HUES6 (cell line): ENCODE results near the gene ZCCHC8.
"Not testable (repeated sequence)": the region's sequence is repeated elsewhere in the genome, so short reads cannot be mapped to it uniquely, and the experiment has no call there.

Experiments used
- H3K27ac ChIP-seq: 2 replicates; pipeline ENCODE4 v1.7.0; 2013; ENCODE audit warnings: low read depth, mild to moderate bottlenecking, low read length, inconsistent platforms
- H3K27me3 ChIP-seq: 2 replicates; pipeline ENCODE4 v1.6.1; 2013; ENCODE audit warnings: low read length; ENCODE audit not compliant: control insufficient read depth, insufficient read depth
- H3K36me3 ChIP-seq: 2 replicates; pipeline ENCODE4 v1.6.1; 2013; ENCODE audit warnings: low read length; ENCODE audit not compliant: control insufficient read depth, insufficient read depth
- H3K4me1 ChIP-seq: 2 replicates; pipeline ENCODE4 v1.6.1; 2013; ENCODE audit warnings: low read length; ENCODE audit not compliant: control insufficient read depth, insufficient read depth
- H3K4me3 ChIP-seq: 2 replicates; pipeline ENCODE4 v1.5.1; 2013; ENCODE audit warnings: low read depth, low read length
- H3K9ac ChIP-seq: one replicate; pipeline ENCODE4 v1.6.1; 2013; ENCODE audit warnings: mild to moderate bottlenecking, low read length
- H3K9me3 ChIP-seq: 2 replicates; pipeline ENCODE4 v1.6.1; 2013; ENCODE audit warnings: low read depth, low read length; ENCODE audit not compliant: control insufficient read depth, insufficient read depth

ZCCHC8 gene

DNA sequence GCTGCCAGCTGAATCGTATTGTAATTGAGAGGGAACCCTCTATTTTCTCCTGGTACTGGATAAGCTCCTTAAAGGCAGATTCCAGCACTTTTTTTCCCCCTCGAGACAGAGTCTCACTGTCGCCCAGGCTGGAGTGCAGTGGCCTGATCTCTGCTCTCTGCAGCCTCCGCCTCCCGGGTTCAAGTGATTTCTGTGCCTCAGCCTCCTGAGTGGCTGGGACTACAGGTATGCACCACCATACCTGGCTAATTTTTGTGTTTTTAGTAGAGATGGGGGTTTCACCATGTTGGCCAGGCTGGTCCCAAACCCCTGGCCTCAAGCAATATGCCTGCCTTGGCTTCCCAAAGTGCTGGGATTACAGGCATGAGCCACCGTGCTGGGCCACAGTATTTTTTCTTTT, 30.9 kb downstream of the ZCCHC8 start:
- not testable (repeated sequence) for H3K27me3 ChIP-seq, H3K4me3 ChIP-seq, H3K9me3 ChIP-seq, H3K27ac ChIP-seq, H3K9ac ChIP-seq, H3K4me1 ChIP-seq
- peaks cover 32% of the 10 kb centered on the region for H3K36me3 ChIP-seq

DNA sequence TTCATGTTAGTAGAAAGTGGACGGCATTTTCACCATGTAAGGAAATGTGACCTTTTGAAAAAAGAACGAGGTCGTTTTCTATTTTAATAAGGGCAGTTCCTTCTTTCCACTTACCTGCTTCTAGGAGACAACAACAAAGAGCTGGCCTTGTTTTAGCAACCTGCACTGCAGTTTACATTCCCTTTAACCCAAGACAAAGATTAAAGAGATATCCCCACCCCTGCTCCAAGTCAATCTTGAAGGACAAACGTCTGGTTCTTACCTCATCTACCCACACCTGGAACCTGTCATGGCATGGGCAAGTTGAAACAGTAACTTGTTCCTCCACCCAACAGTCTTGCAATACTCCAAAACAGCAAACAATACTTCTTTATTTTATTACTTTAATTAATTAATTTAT, 32.7 kb downstream of the ZCCHC8 start:
- peaks cover 14% of the 10 kb centered on the region for H3K36me3 ChIP-seq
- H3K9me3 ChIP-seq, result no peaks in the 10 kb centered on the region
- no peak overlapping the region for H3K27ac ChIP-seq
- H3K4me1 ChIP-seq, result no peaks in the 10 kb centered on the region
- no peak overlapping the region for H3K4me3 ChIP-seq
- no peak overlapping the region for H3K9ac ChIP-seq
- no peaks in the 10 kb centered on the region for H3K27me3 ChIP-seq

DNA sequence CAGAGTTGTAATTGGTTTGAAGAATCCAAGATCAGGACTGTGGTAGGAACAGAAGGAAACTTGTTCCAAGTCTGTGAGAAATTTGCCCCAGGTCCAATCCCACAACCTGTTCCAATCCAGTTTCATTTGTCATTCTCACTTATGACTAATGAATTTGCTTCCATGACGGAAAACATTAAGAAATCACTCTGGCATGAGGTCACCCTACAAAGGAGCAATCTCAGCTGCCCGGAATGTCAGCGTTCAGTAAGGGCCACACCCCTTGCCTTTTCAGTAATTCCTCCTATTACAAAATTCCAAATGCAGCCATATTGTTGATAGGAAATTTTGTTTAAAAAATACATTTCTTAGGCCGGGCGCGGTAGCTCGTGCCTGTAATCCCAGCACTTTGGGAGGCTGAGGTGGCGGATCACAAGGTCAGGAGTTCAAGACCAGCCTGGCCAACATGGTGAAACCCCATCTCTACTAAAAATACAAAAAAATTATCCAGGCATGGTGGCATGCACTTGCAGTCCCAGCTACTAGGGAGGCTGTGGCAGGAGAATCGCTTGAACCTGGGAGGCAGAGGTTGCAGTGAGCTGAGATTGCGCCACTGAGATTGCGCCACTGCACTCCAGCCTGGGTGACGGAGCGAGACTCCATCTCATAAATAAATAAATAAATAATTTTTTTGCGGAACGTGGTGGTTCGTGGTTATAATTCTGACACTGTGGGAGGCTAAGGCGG, 36.3 kb downstream of the ZCCHC8 start:
- H3K9ac ChIP-seq, H3K4me1 ChIP-seq: not testable (repeated sequence)

DNA sequence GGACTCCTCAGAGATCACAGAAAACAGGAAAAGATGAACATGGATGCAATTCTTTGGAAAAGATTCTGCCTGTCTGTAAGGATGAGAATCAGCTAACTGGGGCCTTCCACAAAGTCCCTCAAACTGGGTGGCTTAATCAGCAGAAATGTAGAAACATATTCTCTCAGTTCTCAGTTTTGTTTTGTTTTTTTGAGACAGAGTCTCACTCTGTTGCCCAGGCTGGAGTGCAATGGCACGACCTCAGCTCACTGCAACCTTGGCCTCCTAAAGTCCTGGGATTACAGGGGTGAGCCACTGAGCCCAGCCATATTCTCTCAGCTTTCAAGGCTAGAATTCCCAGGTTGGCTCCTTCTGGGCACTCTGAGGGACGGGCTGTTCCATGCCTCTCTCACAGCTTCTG, 40.1 kb downstream of the ZCCHC8 start:
- Histone ChIP-seq H3K27ac (no peak overlapping the region), H3K9ac (no peak overlapping the region), H3K4me1 (no peaks in the 10 kb centered on the region), H3K9me3 (no peaks in the 10 kb centered on the region), H3K36me3 (no peaks in the 10 kb centered on the region), H3K27me3 (no peaks in the 10 kb centered on the region), H3K4me3 (no peak overlapping the region)

More for the DNA sequence above, 36.3 kb downstream of the ZCCHC8 start:
- not testable (repeated sequence) for H3K36me3 ChIP-seq, H3K27ac ChIP-seq, H3K4me3 ChIP-seq, H3K9me3 ChIP-seq, H3K27me3 ChIP-seq

DNA sequence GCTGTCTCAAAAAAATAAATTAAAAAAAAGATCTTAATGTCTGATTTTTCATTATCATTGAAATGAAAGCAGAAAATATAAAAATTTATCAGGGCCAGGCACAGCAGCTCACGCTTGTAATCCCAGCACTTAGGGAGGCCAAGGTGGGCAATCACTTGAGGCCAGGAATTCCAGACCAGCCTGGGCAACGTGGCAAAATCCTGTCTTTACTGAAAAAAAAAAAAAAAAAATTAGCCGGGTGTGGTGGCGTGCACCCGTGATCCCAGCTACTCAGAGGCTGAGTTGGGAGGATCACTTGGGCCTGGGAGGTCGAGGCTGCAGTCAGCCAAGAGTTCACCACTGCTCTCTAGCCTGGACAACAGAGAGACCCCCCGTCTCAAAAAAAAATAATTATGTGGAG, 40.7 kb downstream of the ZCCHC8 start:
- no peak overlapping the region for H3K27ac ChIP-seq
- no peaks in the 10 kb centered on the region for H3K27me3 ChIP-seq

DNA sequence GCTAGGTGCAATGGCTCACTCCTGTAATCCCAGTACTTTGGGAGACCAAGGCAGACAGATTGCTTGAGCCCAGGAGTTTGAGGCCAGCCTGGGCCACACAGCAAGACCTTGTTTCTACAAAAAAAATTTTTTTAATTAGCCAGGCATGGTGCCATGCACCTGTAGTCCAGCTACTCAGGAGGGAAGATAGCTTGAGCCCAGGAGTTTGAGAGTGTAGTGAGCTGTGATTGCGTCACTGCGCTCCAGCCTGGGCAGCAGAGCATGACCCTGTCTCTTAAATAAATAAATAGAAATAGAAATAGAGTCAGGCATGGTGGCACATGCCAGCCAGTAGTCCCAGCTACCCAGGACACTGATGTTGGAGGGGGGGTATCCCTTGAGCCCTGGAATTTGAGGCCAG, 41.5 kb downstream of the ZCCHC8 start:
- Histone ChIP-seq H3K4me3 (no peak overlapping the region), H3K4me1 (no peaks in the 10 kb centered on the region), H3K27me3 (no peaks in the 10 kb centered on the region), H3K9me3 (no peaks in the 10 kb centered on the region), H3K36me3 (no peaks in the 10 kb centered on the region), H3K9ac (no peak overlapping the region), H3K27ac (no peak overlapping the region)

More for the DNA sequence above, 40.7 kb downstream of the ZCCHC8 start:
- no peaks in the 10 kb centered on the region for H3K36me3 ChIP-seq
- no peaks in the 10 kb centered on the region for H3K9me3 ChIP-seq
- H3K9ac ChIP-seq, result no peak overlapping the region
- H3K4me3 ChIP-seq, result no peak overlapping the region
- H3K4me1 ChIP-seq, result no peaks in the 10 kb centered on the region

DNA sequence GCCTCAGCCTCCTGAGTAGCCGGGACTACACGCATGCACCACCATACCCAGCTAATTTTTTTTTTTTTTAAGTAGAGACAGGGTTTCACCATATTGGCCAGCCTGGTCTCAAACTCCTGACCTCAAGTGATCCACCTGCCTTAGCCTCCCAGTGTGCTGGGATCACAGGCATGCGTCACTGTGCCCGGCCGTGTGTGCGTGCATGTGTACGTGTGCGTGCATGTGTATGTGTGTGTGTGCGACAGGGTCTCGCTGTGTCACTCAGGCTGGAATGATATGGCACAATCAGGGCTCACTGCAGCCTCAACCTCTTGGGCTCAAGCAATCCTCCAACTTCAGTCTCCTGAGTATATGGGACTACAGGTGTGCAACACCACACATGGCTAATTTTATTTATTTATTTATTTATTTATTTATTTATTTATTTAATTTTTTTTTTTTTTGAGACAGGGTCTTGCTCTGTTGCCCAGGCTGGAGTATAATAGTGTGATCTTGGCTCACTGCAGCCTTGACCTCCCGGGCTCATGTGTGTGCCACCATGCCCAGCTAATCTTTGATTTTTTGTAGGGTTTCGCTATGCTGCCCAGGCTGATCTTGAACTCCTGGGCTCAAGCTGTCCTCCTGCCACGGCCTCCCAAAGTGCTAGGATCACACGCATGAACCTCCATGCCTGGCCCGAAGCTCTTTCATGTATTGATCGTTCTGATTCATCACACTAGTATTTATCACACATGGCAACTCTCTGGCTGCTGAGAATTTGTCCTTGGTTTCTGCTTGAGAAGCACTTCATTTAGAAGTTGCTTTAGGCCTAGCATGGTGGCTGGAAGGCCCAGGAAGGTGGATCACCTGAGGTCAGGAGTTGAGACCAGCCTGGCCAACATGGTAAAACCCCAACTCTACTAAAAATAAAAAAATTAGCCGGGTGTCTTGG, 42.4 kb downstream of the ZCCHC8 start:
- Histone ChIP-seq H3K36me3 (no peaks in the 10 kb centered on the region), H3K4me1 (no peaks in the 10 kb centered on the region), H3K27ac (no peak overlapping the region), H3K9ac (no peak overlapping the region), H3K9me3 (no peaks in the 10 kb centered on the region), H3K4me3 (no peak overlapping the region), H3K27me3 (no peaks in the 10 kb centered on the region)

DNA sequence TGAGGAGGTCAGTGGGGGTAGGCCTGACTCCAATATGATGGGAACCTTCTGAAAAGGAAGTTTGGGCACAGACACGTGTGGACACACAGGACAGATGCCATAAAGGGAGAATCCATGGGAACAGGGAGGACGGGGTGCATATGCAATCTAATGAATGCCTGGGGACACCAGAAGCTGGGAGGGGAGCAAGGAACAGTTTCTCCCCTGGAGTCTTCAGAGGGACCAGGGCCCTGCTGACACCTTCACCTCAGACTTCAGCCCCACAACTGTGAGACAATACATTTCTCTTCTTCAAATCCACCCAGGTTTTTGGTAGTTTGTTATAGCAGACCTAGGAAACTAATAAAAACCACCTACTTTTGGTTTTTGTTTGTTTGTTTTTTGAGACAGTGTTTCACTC, 43.1 kb downstream of the ZCCHC8 start:
- Histone ChIP-seq H3K9ac (no peak overlapping the region), H3K27me3 (no peaks in the 10 kb centered on the region), H3K27ac (no peak overlapping the region), H3K4me1 (peaks cover 3% of the 10 kb centered on the region; the same call in 1 of the 2 replicates), H3K9me3 (no peaks in the 10 kb centered on the region), H3K36me3 (no peaks in the 10 kb centered on the region), H3K4me3 (no peak overlapping the region)

DNA sequence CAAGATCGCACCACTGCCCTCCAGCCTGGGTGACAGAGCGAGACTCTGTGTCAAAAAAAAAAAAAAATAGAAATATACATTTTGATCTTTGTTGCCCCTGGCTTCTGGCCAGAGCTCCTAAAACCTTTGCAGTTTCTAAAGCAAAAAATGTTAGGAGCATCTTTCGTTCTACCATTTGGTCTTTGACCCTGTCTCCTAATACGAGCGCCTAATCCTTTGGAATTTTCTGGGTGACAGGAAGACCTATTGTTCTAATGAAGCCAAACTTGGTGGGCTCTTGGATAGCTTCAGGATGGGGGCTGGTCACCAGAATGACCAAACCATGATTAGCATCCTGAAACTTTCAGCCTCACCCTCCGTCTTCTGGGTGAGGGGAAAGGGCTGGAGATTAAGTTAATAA, 46.0 kb downstream of the ZCCHC8 start:
- Histone ChIP-seq H3K4me3 (no peak overlapping the region), H3K27ac (no peak overlapping the region), H3K4me1 (peaks cover 3% of the 10 kb centered on the region; the same call in 1 of the 2 replicates)

DNA sequence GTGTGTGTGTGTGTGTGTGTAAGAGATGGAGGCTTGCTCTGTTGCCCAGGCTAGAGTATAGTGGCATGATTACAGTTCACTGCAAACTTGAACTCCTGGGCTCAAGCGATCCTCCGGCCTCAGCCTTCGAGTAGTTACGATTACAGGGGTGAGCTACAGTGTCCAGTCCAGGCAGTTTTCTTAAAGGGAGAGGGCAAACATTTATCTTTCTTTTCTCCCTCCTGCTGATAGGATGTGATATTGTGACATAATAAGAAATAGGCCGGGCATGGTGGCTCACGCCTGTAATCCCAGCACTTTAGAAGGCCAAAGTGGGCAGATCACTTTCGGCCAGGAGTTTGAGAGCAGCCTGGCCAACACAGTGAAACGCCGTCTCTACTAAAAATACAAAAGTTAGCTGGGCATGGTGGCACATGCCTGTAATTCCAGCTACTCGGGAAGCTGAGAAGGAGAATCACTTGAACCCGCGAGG, 46.4 kb downstream of the ZCCHC8 start:
- peaks cover 3% of the 10 kb centered on the region; the same call in 1 of the 2 replicates for H3K4me1 ChIP-seq
- no peaks in the 10 kb centered on the region for H3K27me3 ChIP-seq
- H3K9me3 ChIP-seq, result no peaks in the 10 kb centered on the region
- no peaks in the 10 kb centered on the region for H3K36me3 ChIP-seq
- no peak overlapping the region for H3K27ac ChIP-seq
- no peak overlapping the region for H3K4me3 ChIP-seq
- H3K9ac ChIP-seq, result no peak overlapping the region

More for the DNA sequence above, 46.0 kb downstream of the ZCCHC8 start:
- Histone ChIP-seq H3K9ac (no peak overlapping the region), H3K27me3 (no peaks in the 10 kb centered on the region), H3K36me3 (no peaks in the 10 kb centered on the region), H3K9me3 (no peaks in the 10 kb centered on the region)

DNA sequence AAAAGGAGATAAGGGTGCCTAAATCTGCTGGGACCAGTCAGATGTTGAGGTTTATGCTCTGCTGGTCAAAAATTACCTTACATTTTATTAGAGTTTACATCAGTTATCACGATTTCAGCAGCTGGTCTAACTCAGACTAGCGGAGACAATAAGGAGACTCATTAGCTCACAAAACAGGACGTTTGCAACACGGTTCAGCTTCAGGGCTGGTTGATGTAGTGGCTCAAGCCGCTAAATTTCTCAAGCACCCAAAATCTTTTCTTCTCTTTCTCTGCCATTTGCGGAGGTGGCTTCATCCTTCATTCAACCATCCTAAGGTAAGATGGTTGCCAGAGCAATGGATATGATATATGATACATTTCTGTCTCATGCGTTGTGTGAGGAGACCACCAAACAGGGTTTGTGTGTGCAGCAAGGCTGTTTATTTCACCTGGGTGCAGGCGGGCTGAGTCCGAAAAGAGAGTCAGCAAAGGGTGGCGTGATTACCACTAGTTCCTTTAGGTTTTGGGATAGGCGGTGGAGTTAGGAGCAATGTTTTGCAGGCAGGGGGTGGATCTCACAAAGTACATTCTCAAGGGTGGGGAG, 47.9 kb downstream of the ZCCHC8 start:
- Histone ChIP-seq H3K36me3 (no peaks in the 10 kb centered on the region), H3K4me1 (peaks cover 3% of the 10 kb centered on the region; the same call in 1 of the 2 replicates), H3K27me3 (no peaks in the 10 kb centered on the region), H3K27ac (no peak overlapping the region), H3K4me3 (no peak overlapping the region), H3K9me3 (no peaks in the 10 kb centered on the region), H3K9ac (no peak overlapping the region)
